DMS53 (cell line): ENCODE results near the gene CCT6A.
"Not testable (repeated sequence)": the region's sequence is repeated elsewhere in the genome, so short reads cannot be mapped to it uniquely, and the experiment has no call there.

Experiments
- DNase-seq: peaks from one replicate; lab custom pipeline; 2025; lab: John Stamatoyannopoulos, UW

The CCT6A gene

GRCh38 chr7:56099653-56100052 is 48.1 kb downstream of the CCT6A start:
- DNase-seq = peak; percentile 16

- DNase-seq = not testable (repeated sequence)
Measured at GRCh38 chr7:56104138-56104537, 52.6 kb downstream of the CCT6A start.

GRCh38 chr7:56105508-56105907 is 53.9 kb downstream of the CCT6A start:
- peak; percentile 80 for DNase-seq

- DNase-seq = peak; percentile 100
Measured at GRCh38 chr7:56106108-56107073, 54.8 kb downstream of the CCT6A start, which contains the start of gene CHCHD2. Gene CHCHD2 (minus strand): TSS chr7:56106476. CDS start chr7:56106413, 63 bp downstream.

GRCh38 chr7:56107954-56108258 is 56.3 kb downstream of the CCT6A start:
- DNase-seq = no peak

GRCh38 chr7:56110611-56111010 is 59.0 kb downstream of the CCT6A start:
- DNase-seq = peak; percentile 73

GRCh38 chr7:56112244-56112643 is 60.7 kb downstream of the CCT6A start:
- DNase-seq = not testable (repeated sequence)
